Smooth muscle cell (in vitro differentiated cells): Measurements from ENCODE around the gene H1-8. TPM values are rescaled to one million over a fixed set of nuclear protein-coding genes. Genes with fewer than 3 reads are reported as not detected.

Source experiments
- DNase-seq: peaks from one replicate; lab custom pipeline; 2025; ENCODE audit not compliant: unreplicated experiment; lab: John Stamatoyannopoulos, UW
- H2AFZ ChIP-seq: fragments of 200-600 bp; sonication (generic); 2 replicates; pipeline ENCODE4 v1.6.0; 2016; ENCODE audit warnings: antibody characterized with exemption, low read depth, mild to moderate bottlenecking
- H3F3A ChIP-seq: fragments of 200-600 bp; sonication (generic); 2 replicates; pipeline ENCODE4 v1.6.0; 2017; ENCODE audit warnings: antibody characterized with exemption, low read depth
- H3K27ac ChIP-seq: fragments of 200-600 bp; sonication (generic); 2 replicates; pipeline ENCODE4 v1.5.1; 2016; ENCODE audit warnings: low read depth, mild to moderate bottlenecking
- H3K27me3 ChIP-seq: fragments of 200-600 bp; sonication (generic); 2 replicates; pipeline ENCODE4 v1.6.1; 2016; ENCODE audit warnings: low read depth, mild to moderate bottlenecking
- H3K36me3 ChIP-seq: fragments of 200-600 bp; sonication (generic); 2 replicates; pipeline ENCODE4 v1.5.1; 2016; ENCODE audit warnings: low read depth
- H3K4me1 ChIP-seq: fragments of 200-600 bp; sonication (generic); 2 replicates; pipeline ENCODE4 v1.5.1; 2016; ENCODE audit warnings: low read depth
- H3K4me2 ChIP-seq: fragments of 200-600 bp; sonication (generic); 2 replicates; pipeline ENCODE4 v1.6.0; 2016; ENCODE audit warnings: mild to moderate bottlenecking
- H3K4me3 ChIP-seq: fragments of 200-600 bp; sonication (generic); 2 replicates; pipeline ENCODE4 v1.5.1; 2016; ENCODE audit warnings: mild to moderate bottlenecking
- H3K79me2 ChIP-seq: fragments of 200-600 bp; sonication (generic); 2 replicates; pipeline ENCODE4 v1.6.0; 2016; ENCODE audit warnings: low read depth, mild to moderate bottlenecking
- H3K9ac ChIP-seq: fragments of 200-600 bp; sonication (generic); 2 replicates; pipeline ENCODE4 v1.6.0; 2016; ENCODE audit warnings: low read depth
- H3K9me3 ChIP-seq: fragments of 200-600 bp; sonication (generic); replicated peaks from 2 replicates; pipeline ENCODE4 v1.5.1; 2016; ENCODE audit warnings: low read depth
- H4K20me1 ChIP-seq: fragments of 200-600 bp; sonication (generic); 2 replicates; pipeline ENCODE4 v1.6.0; 2016; ENCODE audit warnings: low read depth
- CTCF ChIP-seq: fragments of 200-600 bp; sonication (generic); IDR thresholded peaks from 2 replicates; pipeline ENCODE4 v1.5.1; 2017; ENCODE audit warnings: borderline replicate concordance, mild to moderate bottlenecking, antibody characterized with exemption; ENCODE audit not compliant: insufficient read depth, poor library complexity, severe bottlenecking
- WGBS: methylation state at CpG from one replicate; pipeline ENCODE4 v1.1.7; 2016; ENCODE audit warnings: low lambda C conversion rate; 5-methylcytosine and 5-hydroxymethylcytosine counted together
- polyA plus RNA-seq: library from polyadenylated mRNA; unstranded; fragments of >200 nt; fragmentation: Nextera tagmentation; extraction: Ambion mirVana; gene quantifications from 2 replicates; pipeline ENCODE4 v1.2.1, GENCODE V29; 2016
- total RNA-seq: library from RNA; depleted of rRNA; stranded (reverse); fragments of >200 nt; gene quantifications from 2 replicates; pipeline ENCODE4 v1.2.3, GENCODE V29; 2014

The H1-8 gene
- total and polyA plus RNA-seq, 2 experiments from 2014 or later, result not detected

DNA sequence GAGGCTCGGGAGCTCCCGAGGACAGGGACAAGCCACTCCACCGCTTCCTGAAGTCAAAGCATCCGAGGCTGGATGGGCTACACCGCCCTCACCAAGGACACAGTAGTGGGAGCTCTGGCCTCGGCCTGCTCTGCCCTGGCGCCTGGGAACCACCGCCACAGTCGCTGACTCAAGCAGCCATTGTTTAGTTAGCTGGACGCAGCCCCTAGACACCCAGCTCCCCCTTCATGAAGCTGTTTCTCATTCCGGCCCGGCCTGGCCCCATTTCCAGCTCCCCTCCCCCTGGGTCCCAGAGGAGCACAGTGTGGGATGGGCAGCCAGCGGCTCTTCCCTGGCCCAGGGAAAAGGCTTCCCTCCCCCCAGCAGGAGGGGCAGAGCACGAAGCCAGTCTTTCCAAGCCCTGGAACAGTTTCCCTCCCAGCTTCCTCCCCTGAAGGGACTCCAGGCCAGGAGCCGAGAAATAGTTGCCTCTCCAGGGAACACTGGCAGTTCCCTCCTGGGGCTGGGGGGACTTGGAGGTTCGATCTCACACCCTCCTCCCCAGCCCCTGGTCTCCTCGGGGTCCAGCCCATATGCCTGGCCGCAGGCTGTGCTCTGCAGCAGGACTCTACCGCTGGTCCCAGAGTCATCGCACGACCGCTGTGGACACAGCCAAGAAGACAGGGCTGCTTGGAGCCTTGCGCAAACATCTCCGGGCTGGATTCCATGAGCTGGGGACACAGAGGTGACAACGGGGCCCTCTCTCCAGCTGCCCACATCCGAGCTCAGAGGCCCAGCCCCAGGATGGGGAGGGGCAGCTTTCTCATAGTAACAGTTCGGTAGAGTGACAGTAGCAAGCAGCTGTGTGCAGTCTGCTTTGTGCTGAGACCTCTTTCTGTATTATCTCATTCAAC lies 53.5 kb downstream of the H1-8 start:
- no peaks in the 10 kb centered on the region for H3K27me3 ChIP-seq
- peaks cover 53% of the 10 kb centered on the region for H3K4me1 ChIP-seq
- peak; percentile 74 for DNase-seq
- peak overlapping the region; percentile 65 for H3K4me2 ChIP-seq
- peak overlapping the region; percentile 51 for H3K9ac ChIP-seq
- H3K27ac ChIP-seq, result peak overlapping the region; percentile 87
- TF ChIP-seq CTCF, result no peak
- WGBS, result 27% methylated on average over 27 of the region's 27 CpGs
- H3K4me3 ChIP-seq, result no peak overlapping the region
- H2AFZ ChIP-seq, result no peak overlapping the region
- H3F3A ChIP-seq, result peaks cover 29% of the 10 kb centered on the region
- H4K20me1 ChIP-seq, result peaks cover 15% of the 10 kb centered on the region
- H3K9me3 ChIP-seq, result no peaks in the 10 kb centered on the region
- H3K36me3 ChIP-seq, result no peaks in the 10 kb centered on the region
- peaks cover 87% of the 10 kb centered on the region for H3K79me2 ChIP-seq

DNA sequence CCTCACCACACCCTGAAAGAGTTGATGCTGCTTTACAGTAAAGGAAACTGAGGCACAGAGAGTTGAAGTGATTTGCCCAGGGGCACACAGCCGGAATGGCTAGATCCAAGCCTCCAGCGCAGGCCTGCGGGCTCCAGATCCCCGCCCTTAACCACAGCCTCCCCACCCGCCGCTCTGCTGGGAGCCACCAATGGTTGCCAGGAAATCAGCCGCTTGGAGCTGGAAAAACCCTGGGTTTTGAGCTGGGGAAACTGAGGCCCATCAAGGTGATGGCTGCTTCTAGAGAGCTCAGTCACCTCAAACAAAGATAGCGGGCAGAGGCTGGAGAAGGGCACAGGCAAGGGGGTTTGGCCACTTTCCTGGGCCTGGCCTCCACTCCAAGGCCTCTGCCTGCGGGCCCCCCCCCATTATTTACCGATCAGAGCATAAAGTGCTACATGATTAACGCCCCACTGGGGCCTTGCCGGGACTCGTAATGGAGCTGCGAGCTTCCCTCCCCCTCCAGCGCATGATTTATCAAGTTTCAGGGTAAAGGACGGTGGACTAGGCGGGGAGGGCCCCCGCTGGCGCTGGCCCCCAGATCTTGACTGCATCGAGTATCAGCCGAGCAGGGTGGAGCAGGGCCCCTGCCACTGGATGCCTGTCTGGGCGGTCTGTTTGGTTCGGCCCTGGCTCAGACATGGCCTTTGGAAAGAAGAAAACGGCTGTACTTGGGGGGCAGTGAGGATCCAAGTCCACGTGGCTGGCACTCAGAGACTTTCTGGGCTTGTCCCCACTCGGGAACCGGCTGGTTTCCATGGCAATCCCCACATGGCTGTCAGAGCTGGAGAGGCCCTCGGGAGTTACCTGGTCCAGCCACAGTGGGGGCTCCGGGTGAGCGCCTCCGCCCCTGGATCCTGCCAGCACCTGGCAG lies 54.4 kb downstream of the H1-8 start:
- Histone ChIP-seq H3K79me2 (peaks cover 87% of the 10 kb centered on the region), H3K27me3 (no peaks in the 10 kb centered on the region), H3K4me3 (no peak overlapping the region), H3K36me3 (no peaks in the 10 kb centered on the region), H2AFZ (no peak overlapping the region), H3K9ac (peak overlapping the region; percentile 40), H4K20me1 (peaks cover 23% of the 10 kb centered on the region), H3K27ac (peak overlapping the region; percentile 87), H3K4me2 (peak overlapping the region; percentile 65), H3F3A (peaks cover 29% of the 10 kb centered on the region), H3K4me1 (peaks cover 51% of the 10 kb centered on the region), H3K9me3 (no peaks in the 10 kb centered on the region)
- DNase-seq, result peak; percentile 22
- WGBS, result 46% methylated on average over 31 of the region's 31 CpGs
- TF ChIP-seq CTCF, result no peak

DNA sequence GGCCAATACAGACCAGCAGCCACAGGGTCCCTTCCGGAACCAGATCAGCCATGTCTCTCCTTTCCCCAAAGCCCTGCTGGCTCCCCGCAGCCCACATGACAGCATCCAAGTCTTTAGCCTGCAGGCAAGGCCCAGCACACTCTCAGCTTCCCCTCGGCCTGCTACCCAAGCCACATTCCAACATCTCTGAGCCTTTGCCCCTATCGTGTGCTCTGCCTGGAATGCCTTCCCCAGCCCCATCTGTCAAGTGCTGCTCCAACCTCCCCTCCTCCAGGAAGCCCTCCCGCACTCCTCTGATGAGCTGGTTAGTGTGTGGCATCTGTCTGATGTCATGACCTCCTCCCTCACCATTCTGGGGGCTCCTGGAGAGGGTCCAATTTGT lies 55.0 kb downstream of the H1-8 start:
- no peaks in the 10 kb centered on the region for H3K27me3 ChIP-seq
- no peak overlapping the region for H2AFZ ChIP-seq
- no peak for TF ChIP-seq CTCF
- H3K27ac ChIP-seq, result peak overlapping the region; percentile 87
- no peaks in the 10 kb centered on the region for H3K9me3 ChIP-seq
- H3K4me2 ChIP-seq, result peak overlapping the region; percentile 65
- peaks cover 25% of the 10 kb centered on the region for H3F3A ChIP-seq
- no peak for DNase-seq
- WGBS, result 21% methylated on average over 5 of the region's 5 CpGs
- peaks cover 30% of the 10 kb centered on the region for H4K20me1 ChIP-seq
- H3K4me1 ChIP-seq, result peaks cover 51% of the 10 kb centered on the region
- peaks cover 87% of the 10 kb centered on the region for H3K79me2 ChIP-seq
- no peak overlapping the region for H3K4me3 ChIP-seq
- H3K36me3 ChIP-seq, result no peaks in the 10 kb centered on the region
- no peak overlapping the region for H3K9ac ChIP-seq
